GM12801 (cell line): Measurements from ENCODE around the gene ARF1.

Experiments
- CTCF ChIP-seq: IDR thresholded peaks from one replicate; pipeline ENCODE4 v1.5.1; 2011; ENCODE audit warnings: control low read depth; ENCODE audit not compliant: insufficient read length; ENCODE audit errors: extremely low read depth

Gene ARF1

GRCh38 chr1:228114827-228115226 is 32.3 kb downstream of the ARF1 start:
- no peak for TF ChIP-seq CTCF

GRCh38 chr1:228117335-228117734 is 34.8 kb downstream of the ARF1 start:
- TF ChIP-seq CTCF, result no peak

GRCh38 chr1:228118040-228118439 is 35.5 kb downstream of the ARF1 start:
- no peak for TF ChIP-seq CTCF

GRCh38 chr1:228120351-228120750 is 37.8 kb downstream of the ARF1 start:
- TF ChIP-seq CTCF, result no peak

GRCh38 chr1:228120857-228121489 is 38.5 kb downstream of the ARF1 start:
- no peak for TF ChIP-seq CTCF

GRCh38 chr1:228122921-228123441 is 40.5 kb downstream of the ARF1 start:
- TF ChIP-seq CTCF, result no peak

- TF ChIP-seq CTCF, result no peak
These were observed 41.0 kb downstream of the ARF1 start for GRCh38 chr1:228123505-228123904.
